ENCODE data around the gene MT1M.

MT1M gene

DNA sequence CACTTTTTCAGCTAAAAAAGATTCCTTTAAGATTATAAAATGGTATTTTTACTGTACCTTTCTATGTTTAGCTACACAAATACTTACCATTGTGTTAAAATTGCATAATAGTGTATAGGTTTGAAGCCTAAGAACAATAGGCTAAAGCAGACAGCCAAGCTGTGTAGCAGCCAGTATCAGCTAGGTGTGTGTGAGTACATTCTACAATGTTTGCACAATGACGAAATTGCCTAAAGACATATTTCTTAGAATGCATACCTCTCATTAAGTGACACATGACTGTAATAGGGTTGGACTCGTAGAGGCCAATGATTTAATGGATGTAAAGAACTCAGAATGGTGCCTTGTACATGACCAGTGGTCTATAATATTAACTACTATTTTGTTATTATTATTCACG is 17.4 kb downstream of the MT1M start:
- peaks cover 58% of the 10 kb centered on the region for H3K27me3 ChIP-seq (ENCODE audit: insufficient read depth, poor library complexity, severe bottlenecking)
- no peak overlapping the region for H3K27ac ChIP-seq (replicated peaks)
- no peak for DNase-seq (ENCODE audit: low read depth in 1 of 2, low spot score in 1 of 2)

DNA sequence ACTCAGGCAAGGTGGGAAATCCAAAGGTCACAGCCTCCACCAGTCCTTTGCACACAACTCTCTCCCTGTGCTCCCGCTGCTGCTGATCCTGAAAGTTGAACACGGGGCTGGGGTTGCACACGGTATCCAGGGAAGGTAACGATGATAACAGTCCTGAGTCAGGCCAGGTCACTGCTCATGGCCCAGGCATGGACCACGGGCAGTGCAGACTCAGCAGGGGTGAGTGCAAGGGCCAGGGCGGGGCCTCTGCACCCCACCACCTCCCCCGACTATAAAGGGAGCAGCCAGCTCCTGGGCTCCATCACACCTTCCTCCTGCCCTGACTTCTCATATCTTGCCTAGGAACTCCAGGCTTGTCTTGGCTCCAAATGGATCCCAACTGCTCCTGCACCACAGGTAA is 19.1 kb downstream of the MT1M start, which contains the start of gene MT1B:
Gene MT1B, plus strand, starts transcription at position 301 of the 400 bp plus-strand sequence. Its CDS starts 68 bp downstream, at position 369.
- DNase-seq (ENCODE audit: low read depth in 1 of 2, low spot score in 1 of 2), result no peak
- TF ChIP-seq, protein P1, sequence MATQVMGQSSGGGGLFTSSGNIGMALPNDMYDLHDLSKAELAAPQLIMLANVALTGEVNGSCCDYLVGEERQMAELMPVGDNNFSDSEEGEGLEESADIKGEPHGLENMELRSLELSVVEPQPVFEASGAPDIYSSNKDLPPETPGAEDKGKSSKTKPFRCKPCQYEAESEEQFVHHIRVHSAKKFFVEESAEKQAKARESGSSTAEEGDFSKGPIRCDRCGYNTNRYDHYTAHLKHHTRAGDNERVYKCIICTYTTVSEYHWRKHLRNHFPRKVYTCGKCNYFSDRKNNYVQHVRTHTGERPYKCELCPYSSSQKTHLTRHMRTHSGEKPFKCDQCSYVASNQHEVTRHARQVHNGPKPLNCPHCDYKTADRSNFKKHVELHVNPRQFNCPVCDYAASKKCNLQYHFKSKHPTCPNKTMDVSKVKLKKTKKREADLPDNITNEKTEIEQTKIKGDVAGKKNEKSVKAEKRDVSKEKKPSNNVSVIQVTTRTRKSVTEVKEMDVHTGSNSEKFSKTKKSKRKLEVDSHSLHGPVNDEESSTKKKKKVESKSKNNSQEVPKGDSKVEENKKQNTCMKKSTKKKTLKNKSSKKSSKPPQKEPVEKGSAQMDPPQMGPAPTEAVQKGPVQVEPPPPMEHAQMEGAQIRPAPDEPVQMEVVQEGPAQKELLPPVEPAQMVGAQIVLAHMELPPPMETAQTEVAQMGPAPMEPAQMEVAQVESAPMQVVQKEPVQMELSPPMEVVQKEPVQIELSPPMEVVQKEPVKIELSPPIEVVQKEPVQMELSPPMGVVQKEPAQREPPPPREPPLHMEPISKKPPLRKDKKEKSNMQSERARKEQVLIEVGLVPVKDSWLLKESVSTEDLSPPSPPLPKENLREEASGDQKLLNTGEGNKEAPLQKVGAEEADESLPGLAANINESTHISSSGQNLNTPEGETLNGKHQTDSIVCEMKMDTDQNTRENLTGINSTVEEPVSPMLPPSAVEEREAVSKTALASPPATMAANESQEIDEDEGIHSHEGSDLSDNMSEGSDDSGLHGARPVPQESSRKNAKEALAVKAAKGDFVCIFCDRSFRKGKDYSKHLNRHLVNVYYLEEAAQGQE (IDR thresholded peaks at IDR 0.05; ENCODE audit: insufficient replicate concordance, low read depth), result no peak
- TF ChIP-seq SPI1 (IDR thresholded peaks at IDR 0.05; ENCODE audit: borderline replicate concordance, low read depth) (no peak), GABPA (IDR thresholded peaks at IDR 0.05; ENCODE audit: low read depth) (no peak), POLR2AphosphoS5 (IDR thresholded peaks at IDR 0.05; ENCODE audit: low read depth) (no peak)
- TF ChIP-seq, protein P2, sequence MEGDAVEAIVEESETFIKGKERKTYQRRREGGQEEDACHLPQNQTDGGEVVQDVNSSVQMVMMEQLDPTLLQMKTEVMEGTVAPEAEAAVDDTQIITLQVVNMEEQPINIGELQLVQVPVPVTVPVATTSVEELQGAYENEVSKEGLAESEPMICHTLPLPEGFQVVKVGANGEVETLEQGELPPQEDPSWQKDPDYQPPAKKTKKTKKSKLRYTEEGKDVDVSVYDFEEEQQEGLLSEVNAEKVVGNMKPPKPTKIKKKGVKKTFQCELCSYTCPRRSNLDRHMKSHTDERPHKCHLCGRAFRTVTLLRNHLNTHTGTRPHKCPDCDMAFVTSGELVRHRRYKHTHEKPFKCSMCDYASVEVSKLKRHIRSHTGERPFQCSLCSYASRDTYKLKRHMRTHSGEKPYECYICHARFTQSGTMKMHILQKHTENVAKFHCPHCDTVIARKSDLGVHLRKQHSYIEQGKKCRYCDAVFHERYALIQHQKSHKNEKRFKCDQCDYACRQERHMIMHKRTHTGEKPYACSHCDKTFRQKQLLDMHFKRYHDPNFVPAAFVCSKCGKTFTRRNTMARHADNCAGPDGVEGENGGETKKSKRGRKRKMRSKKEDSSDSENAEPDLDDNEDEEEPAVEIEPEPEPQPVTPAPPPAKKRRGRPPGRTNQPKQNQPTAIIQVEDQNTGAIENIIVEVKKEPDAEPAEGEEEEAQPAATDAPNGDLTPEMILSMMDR (IDR thresholded peaks at IDR 0.05; ENCODE audit: insufficient read depth, low read length), result no peak
- H3K27me3 ChIP-seq (ENCODE audit: insufficient read depth, poor library complexity, severe bottlenecking), result peaks cover 46% of the 10 kb centered on the region
- no peak within 1 kb of the TSS for H3K27ac ChIP-seq (replicated peaks)
- no peak within 1 kb of the TSS for H3K4me3 ChIP-seq (replicated peaks; ENCODE audit: insufficient read depth, low read length)

More for the DNA sequence above, 17.4 kb downstream of the MT1M start:
- TF ChIP-seq, protein P2 (IDR thresholded peaks at IDR 0.05; ENCODE audit: insufficient read depth, low read length), result no peak
- TF ChIP-seq SPI1 (IDR thresholded peaks at IDR 0.05; ENCODE audit: borderline replicate concordance, low read depth), result no peak
- no peak for TF ChIP-seq POLR2AphosphoS5 (IDR thresholded peaks at IDR 0.05; ENCODE audit: low read depth)
- TF ChIP-seq GABPA (IDR thresholded peaks at IDR 0.05; ENCODE audit: low read depth), result no peak
- TF ChIP-seq, protein P1 (IDR thresholded peaks at IDR 0.05; ENCODE audit: insufficient replicate concordance, low read depth), result no peak
- H3K4me3 ChIP-seq (replicated peaks; ENCODE audit: insufficient read depth, low read length), result no peak overlapping the region

DNA sequence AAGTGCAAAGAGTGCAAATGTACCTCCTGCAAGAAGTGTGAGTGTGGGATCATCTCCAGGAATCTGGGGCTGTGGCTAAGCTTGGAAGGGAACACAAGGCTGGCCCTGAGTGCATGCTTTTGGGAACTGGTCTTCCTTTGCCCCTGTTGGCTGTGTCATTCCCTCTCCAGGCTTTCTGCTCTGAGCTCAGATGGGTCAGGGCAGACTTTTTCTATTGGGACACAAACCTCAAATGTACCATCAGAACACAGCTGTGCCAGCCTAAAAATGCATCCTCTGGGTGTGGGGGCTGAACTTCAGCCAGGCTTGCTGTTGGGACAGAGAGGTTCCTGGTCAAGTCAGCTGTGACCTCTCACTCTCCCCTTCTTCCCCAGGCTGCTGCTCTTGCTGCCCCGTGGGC is 20.1 kb downstream of the MT1M start:
- Histone ChIP-seq H3K27ac (replicated peaks) (no peak overlapping the region), H3K4me3 (replicated peaks; ENCODE audit: insufficient read depth, low read length) (no peak overlapping the region), H3K27me3 (ENCODE audit: insufficient read depth, poor library complexity, severe bottlenecking) (peaks cover 38% of the 10 kb centered on the region)
- TF ChIP-seq, protein P2 (IDR thresholded peaks at IDR 0.05; ENCODE audit: insufficient read depth, low read length), result no peak
- TF ChIP-seq POLR2AphosphoS5 (IDR thresholded peaks at IDR 0.05; ENCODE audit: low read depth) (no peak), GABPA (IDR thresholded peaks at IDR 0.05; ENCODE audit: low read depth) (no peak), SPI1 (IDR thresholded peaks at IDR 0.05; ENCODE audit: borderline replicate concordance, low read depth) (no peak)
- TF ChIP-seq, protein P1 (IDR thresholded peaks at IDR 0.05; ENCODE audit: insufficient replicate concordance, low read depth), result no peak
- DNase-seq (ENCODE audit: low read depth in 1 of 2, low spot score in 1 of 2), result no peak

Data from HL-60 (cell line).